Lower leg skin (tissue), 3 donors: ENCODE measurements around the gene CACNA2D4.

Experiments used
- POLR2A ChIP-seq, 2 donors: fragments of 450-650 bp; IDR thresholded peaks; one replicate each; pipeline ENCODE4 v1.6.1; 2016 to 2017; ENCODE audit warnings: antibody characterized with exemption in 2 of 2, mild to moderate bottlenecking in 1 of 2, moderate library complexity in 1 of 2
- TF ChIP-seq, protein P1 (sequence below), 3 donors: fragments of 450-650 bp; IDR thresholded peaks; one replicate each; pipeline ENCODE4 v1.5.1; 2016; ENCODE audit warnings: antibody characterized with exemption in 3 of 3, mild to moderate bottlenecking in 3 of 3, moderate library complexity in 2 of 3

DNA sequence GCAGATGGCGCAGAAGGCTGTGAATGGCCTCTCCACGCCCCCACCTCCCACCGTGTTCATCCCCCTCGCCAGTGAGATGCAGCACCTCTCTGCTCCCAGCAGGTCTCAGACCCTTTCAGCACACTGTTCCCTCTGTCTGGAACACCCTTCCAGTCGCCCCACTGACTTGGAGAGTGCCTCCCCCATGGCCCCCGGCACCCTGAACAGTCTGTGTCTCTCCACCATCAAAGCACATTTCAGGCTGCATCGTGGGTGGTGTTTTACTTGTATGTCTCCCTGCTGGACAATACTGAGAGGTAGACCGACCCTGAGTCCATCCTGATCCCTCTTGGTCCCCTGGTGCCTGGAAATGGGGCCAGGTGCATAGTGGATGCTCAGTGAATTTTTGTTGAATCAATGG lies 34.9 kb downstream of the CACNA2D4 start:
- TF ChIP-seq, protein P1, sequence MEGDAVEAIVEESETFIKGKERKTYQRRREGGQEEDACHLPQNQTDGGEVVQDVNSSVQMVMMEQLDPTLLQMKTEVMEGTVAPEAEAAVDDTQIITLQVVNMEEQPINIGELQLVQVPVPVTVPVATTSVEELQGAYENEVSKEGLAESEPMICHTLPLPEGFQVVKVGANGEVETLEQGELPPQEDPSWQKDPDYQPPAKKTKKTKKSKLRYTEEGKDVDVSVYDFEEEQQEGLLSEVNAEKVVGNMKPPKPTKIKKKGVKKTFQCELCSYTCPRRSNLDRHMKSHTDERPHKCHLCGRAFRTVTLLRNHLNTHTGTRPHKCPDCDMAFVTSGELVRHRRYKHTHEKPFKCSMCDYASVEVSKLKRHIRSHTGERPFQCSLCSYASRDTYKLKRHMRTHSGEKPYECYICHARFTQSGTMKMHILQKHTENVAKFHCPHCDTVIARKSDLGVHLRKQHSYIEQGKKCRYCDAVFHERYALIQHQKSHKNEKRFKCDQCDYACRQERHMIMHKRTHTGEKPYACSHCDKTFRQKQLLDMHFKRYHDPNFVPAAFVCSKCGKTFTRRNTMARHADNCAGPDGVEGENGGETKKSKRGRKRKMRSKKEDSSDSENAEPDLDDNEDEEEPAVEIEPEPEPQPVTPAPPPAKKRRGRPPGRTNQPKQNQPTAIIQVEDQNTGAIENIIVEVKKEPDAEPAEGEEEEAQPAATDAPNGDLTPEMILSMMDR (IDR thresholded peaks at IDR 0.05), result no peak
- no peak for TF ChIP-seq POLR2A (IDR thresholded peaks at IDR 0.05)
